Hematopoietic multipotent progenitor cell treated with erythropoietin and hydrocortisone succinate and interleukin-3 and kit ligand, for 4 days (in vitro differentiated cells): ENCODE results near the gene SNCAIP.
"Not testable (repeated sequence)": the region's sequence is repeated elsewhere in the genome, so short reads cannot be mapped to it uniquely, and the experiment has no call there.

Experiments
- DNase-seq: peaks from one replicate; pipeline ENCODE4 v3.0.0-alpha.2; 2015

SNCAIP gene

GRCh38 chr5:122316656-122317055 is 4.6 kb downstream of the SNCAIP start:
- DNase-seq: no peak

GRCh38 chr5:122319897-122320296 is 7.9 kb downstream of the SNCAIP start:
- no peak for DNase-seq

GRCh38 chr5:122321921-122322320 is 9.9 kb downstream of the SNCAIP start:
- no peak for DNase-seq

GRCh38 chr5:122322801-122323548 is 10.9 kb downstream of the SNCAIP start:
- no peak for DNase-seq

GRCh38 chr5:122323738-122324137 is 11.7 kb downstream of the SNCAIP start:
- no peak for DNase-seq

GRCh38 chr5:122327110-122327509 is 15.1 kb downstream of the SNCAIP start:
- DNase-seq: no peak

- no peak for DNase-seq
These were observed 18.8 kb downstream of the SNCAIP start for GRCh38 chr5:122330881-122331280.

- no peak for DNase-seq
These were observed 20.8 kb downstream of the SNCAIP start for GRCh38 chr5:122332599-122333555.

GRCh38 chr5:122333564-122333963 is 21.5 kb downstream of the SNCAIP start:
- no peak for DNase-seq

- no peak for DNase-seq
These were observed 27.6 kb downstream of the SNCAIP start for GRCh38 chr5:122339591-122339990.

- no peak for DNase-seq
These were observed 29.1 kb downstream of the SNCAIP start for GRCh38 chr5:122341087-122341486.

- DNase-seq: no peak
These were observed 30.2 kb downstream of the SNCAIP start for GRCh38 chr5:122342256-122342655.

- no peak for DNase-seq
These were observed 35.0 kb downstream of the SNCAIP start for GRCh38 chr5:122346897-122347581.

- no peak for DNase-seq
These were observed 38.5 kb downstream of the SNCAIP start for GRCh38 chr5:122350496-122350895.

- no peak for DNase-seq
These were observed 39.5 kb downstream of the SNCAIP start for GRCh38 chr5:122351416-122352157.

- DNase-seq: no peak
These were observed 40.3 kb downstream of the SNCAIP start for GRCh38 chr5:122352331-122352730.

GRCh38 chr5:122353361-122353760 is 41.3 kb downstream of the SNCAIP start:
- DNase-seq: not testable (repeated sequence)

GRCh38 chr5:122354293-122354692 is 42.3 kb downstream of the SNCAIP start:
- no peak for DNase-seq

GRCh38 chr5:122355324-122355723 is 43.3 kb downstream of the SNCAIP start:
- no peak for DNase-seq

- DNase-seq: no peak
These were observed 44.8 kb downstream of the SNCAIP start for GRCh38 chr5:122356855-122357254.

GRCh38 chr5:122358372-122358979 is 46.4 kb downstream of the SNCAIP start:
- no peak for DNase-seq

GRCh38 chr5:122362361-122362760 is 50.3 kb downstream of the SNCAIP start:
- no peak for DNase-seq
